GM12801 (cell line): ENCODE results near the gene USP30.

Experiments used
- CTCF ChIP-seq: IDR thresholded peaks from one replicate; pipeline ENCODE4 v1.5.1; 2011; ENCODE audit warnings: control low read depth; ENCODE audit not compliant: insufficient read length; ENCODE audit errors: extremely low read depth

USP30 gene

GRCh38 chr12:109036975-109037374, 15.4 kb upstream of the USP30 start:
- TF ChIP-seq CTCF, result no peak

GRCh38 chr12:109044241-109044640, 8.1 kb upstream of the USP30 start:
- no peak for TF ChIP-seq CTCF

- no peak for TF ChIP-seq CTCF
These were observed 5.1 kb upstream of the USP30 start for GRCh38 chr12:109047081-109047805.

GRCh38 chr12:109052097-109052413, 321 bp upstream of the USP30 start:
- no peak for TF ChIP-seq CTCF

- no peak for TF ChIP-seq CTCF
These were observed 1.2 kb downstream of the USP30 start for GRCh38 chr12:109053382-109054123.

- no peak for TF ChIP-seq CTCF
These were observed 2.1 kb downstream of the USP30 start for GRCh38 chr12:109054520-109054919.

- TF ChIP-seq CTCF, result no peak
These were observed 4.5 kb downstream of the USP30 start for GRCh38 chr12:109056891-109057290.
